ENCODE data around the gene MMP11. TPM values are rescaled to one million over a fixed set of nuclear protein-coding genes. Genes with fewer than 3 reads are reported as not detected.

Gene MMP11
- total RNA-seq, 1 experiment from 2014 or later, result 12.8 TPM

Other genes with a start within 250 kb of the MMP11 start
- not detected in 2 replicates for gene IGLL1, start 192.6 kb upstream of the MMP11 start, total RNA-seq (2014; rRNA removed; shearing (Covaris generic))
- not detected in 2 replicates for gene DRICH1, start 140.5 kb upstream of the MMP11 start, total RNA-seq (2014; rRNA removed; shearing (Covaris generic))
- not detected in 2 replicates for gene RGL4, start 81.8 kb upstream of the MMP11 start, total RNA-seq (2014; rRNA removed; shearing (Covaris generic))
- 1.7 and 2.3 TPM in 2 replicates for gene ZNF70, start 21.7 kb upstream of the MMP11 start, total RNA-seq (2014; rRNA removed; shearing (Covaris generic))
- gene VPREB3, start 18.4 kb upstream of the MMP11 start, total RNA-seq (2014; rRNA removed; shearing (Covaris generic)), result not detected in 2 replicates
- 1.8 and 3.7 TPM in 2 replicates for gene C22orf15, start 9.9 kb upstream of the MMP11 start, total RNA-seq (2014; rRNA removed; shearing (Covaris generic))
- gene CHCHD10, start 4.9 kb upstream of the MMP11 start, total RNA-seq (2014; rRNA removed; shearing (Covaris generic)), result 55.6 and 60.9 TPM in 2 replicates
- gene SMARCB1, start 14.1 kb downstream of the MMP11 start, total RNA-seq (2014; rRNA removed; shearing (Covaris generic)), result 79.1 and 86.5 TPM in 2 replicates
- gene DERL3, start 66.2 kb downstream of the MMP11 start, total RNA-seq (2014; rRNA removed; shearing (Covaris generic)), result 5.0 and 9.3 TPM in 2 replicates
- 10.7 and 17.4 TPM in 2 replicates for gene SLC2A11, start 85.0 kb downstream of the MMP11 start, total RNA-seq (2014; rRNA removed; shearing (Covaris generic))
- 952 and 1,162 TPM in 2 replicates for gene MIF, start 121.5 kb downstream of the MMP11 start, total RNA-seq (2014; rRNA removed; shearing (Covaris generic))
- gene GSTT2B, start 188.3 kb downstream of the MMP11 start, total RNA-seq (2014; rRNA removed; shearing (Covaris generic)), result 13.1 and 18.9 TPM in 2 replicates
- gene DDTL, start 194.0 kb downstream of the MMP11 start, total RNA-seq (2014; rRNA removed; shearing (Covaris generic)), result 3.5 and 4.2 TPM in 2 replicates
- gene DDT, start 201.6 kb downstream of the MMP11 start, total RNA-seq (2014; rRNA removed; shearing (Covaris generic)), result 317 and 422 TPM in 2 replicates
- gene GSTT2, start 207.3 kb downstream of the MMP11 start, total RNA-seq (2014; rRNA removed; shearing (Covaris generic)), result 0.48 TPM in 1 of 2 replicates, not detected in the other
- gene GSTT4, start 232.6 kb downstream of the MMP11 start, total RNA-seq (2014; rRNA removed; shearing (Covaris generic)), result not detected in 2 replicates
- 55.3 and 55.9 TPM in 2 replicates for gene CABIN1, start 238.5 kb downstream of the MMP11 start, total RNA-seq (2014; rRNA removed; shearing (Covaris generic))

Data from H7 (cell line).